Measurements from ENCODE around the gene KLRG1. TPM values are rescaled to one million over a fixed set of nuclear protein-coding genes. Genes with fewer than 3 reads are reported as not detected.

Gene KLRG1
- total RNA-seq, 6 donors from 2014 or later: 1.8 to 8.9 (median 3.2) TPM; not detected in 1

DNA sequence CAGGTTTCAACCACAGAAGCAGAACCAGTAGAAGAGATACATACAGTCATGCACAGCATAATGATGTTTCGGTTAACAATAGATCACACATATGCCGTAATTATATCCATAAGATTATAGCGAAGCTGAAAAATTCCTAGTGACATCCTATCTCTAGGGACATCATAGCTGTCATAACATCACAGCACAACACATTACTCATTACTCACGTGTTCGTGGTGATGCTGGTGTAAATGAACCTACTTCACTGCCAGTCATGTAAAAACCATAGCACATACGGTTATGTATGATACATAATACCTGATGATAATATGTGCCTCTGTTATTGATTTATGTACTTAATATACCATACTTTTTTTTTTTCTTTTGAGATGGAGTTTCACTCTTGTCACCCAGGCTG is 44.7 kb downstream of the KLRG1 start:
- no peaks in the 10 kb centered on the region for H3K9me3 ChIP-seq
- no peak for TF ChIP-seq EP300 (IDR thresholded peaks at IDR 0.05)
- no peak for TF ChIP-seq POLR2A (IDR thresholded peaks at IDR 0.05)
- TF ChIP-seq, protein P1, sequence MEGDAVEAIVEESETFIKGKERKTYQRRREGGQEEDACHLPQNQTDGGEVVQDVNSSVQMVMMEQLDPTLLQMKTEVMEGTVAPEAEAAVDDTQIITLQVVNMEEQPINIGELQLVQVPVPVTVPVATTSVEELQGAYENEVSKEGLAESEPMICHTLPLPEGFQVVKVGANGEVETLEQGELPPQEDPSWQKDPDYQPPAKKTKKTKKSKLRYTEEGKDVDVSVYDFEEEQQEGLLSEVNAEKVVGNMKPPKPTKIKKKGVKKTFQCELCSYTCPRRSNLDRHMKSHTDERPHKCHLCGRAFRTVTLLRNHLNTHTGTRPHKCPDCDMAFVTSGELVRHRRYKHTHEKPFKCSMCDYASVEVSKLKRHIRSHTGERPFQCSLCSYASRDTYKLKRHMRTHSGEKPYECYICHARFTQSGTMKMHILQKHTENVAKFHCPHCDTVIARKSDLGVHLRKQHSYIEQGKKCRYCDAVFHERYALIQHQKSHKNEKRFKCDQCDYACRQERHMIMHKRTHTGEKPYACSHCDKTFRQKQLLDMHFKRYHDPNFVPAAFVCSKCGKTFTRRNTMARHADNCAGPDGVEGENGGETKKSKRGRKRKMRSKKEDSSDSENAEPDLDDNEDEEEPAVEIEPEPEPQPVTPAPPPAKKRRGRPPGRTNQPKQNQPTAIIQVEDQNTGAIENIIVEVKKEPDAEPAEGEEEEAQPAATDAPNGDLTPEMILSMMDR (IDR thresholded peaks at IDR 0.05): no peak
- no peak for TF ChIP-seq POLR2AphosphoS5 (IDR thresholded peaks at IDR 0.05)
- H3K36me3 ChIP-seq: no peaks in the 10 kb centered on the region
- no peaks in the 10 kb centered on the region for H3K27me3 ChIP-seq
- no peaks in the 10 kb centered on the region for H3K4me1 ChIP-seq
- no peak overlapping the region for H3K27ac ChIP-seq
- no peak overlapping the region for H3K4me3 ChIP-seq
- ATAC-seq (ENCODE audit: low FRiP score in 2 of 2): no peak
- DNase-seq: no peak
- 94% methylated on average over 6 of the region's 6 CpGs for WGBS, 2 donors

DNA sequence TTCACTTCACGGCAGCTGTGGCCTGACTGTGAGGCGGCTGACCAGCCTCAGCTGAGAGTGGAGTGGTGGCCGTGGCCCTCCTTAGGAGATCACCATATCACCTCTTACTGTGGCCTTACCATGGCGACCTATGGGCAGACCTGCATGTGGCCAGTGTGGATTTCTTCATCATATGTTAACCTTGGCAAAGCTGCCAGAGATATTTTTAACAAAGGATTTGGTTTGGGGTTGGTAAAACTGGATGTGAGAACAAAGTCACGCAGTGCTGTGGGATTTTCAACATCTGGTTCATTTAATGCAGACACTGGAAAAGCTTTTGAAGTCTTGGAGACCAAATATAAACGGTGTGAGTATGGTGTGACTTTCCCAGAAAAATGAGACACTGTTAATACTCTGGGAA is 46.9 kb downstream of the KLRG1 start:
- no peaks in the 10 kb centered on the region for H3K9me3 ChIP-seq
- DNase-seq (no peak), ATAC-seq (ENCODE audit: low FRiP score in 2 of 2) (no peak)
- H3K27me3 ChIP-seq: no peaks in the 10 kb centered on the region
- H3K4me1 ChIP-seq: no peaks in the 10 kb centered on the region
- WGBS, 2 donors: 78 to 82% methylated on average over 6 of the region's 6 CpGs
- H3K36me3 ChIP-seq: no peaks in the 10 kb centered on the region
- no peak overlapping the region for H3K27ac ChIP-seq
- no peak overlapping the region for H3K4me3 ChIP-seq
- no peak for TF ChIP-seq POLR2AphosphoS5 (IDR thresholded peaks at IDR 0.05)
- no peak for TF ChIP-seq EP300 (IDR thresholded peaks at IDR 0.05)
- TF ChIP-seq POLR2A (IDR thresholded peaks at IDR 0.05): no peak
- TF ChIP-seq, protein P1 (IDR thresholded peaks at IDR 0.05): no peak

DNA sequence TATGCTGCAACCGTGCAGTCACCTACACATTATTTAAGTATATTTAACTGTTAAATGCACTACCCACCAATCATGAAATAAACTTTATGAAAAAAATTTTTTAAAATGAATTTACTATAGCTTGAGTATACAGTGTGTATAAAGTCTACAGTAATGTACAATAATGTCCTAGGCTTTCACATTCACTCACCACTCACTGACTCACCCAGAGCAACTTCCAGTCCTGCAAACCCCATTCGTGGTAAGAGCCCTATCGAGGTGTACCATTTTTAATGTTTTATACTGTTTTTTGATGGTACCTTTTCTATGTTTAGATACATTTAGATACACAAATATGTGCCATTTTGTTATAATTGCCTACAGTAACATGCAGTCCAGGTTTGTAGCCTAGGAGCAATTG is 48.1 kb downstream of the KLRG1 start:
- DNase-seq (no peak), ATAC-seq (ENCODE audit: low FRiP score in 2 of 2) (no peak)
- no peaks in the 10 kb centered on the region for H3K27me3 ChIP-seq

DNA sequence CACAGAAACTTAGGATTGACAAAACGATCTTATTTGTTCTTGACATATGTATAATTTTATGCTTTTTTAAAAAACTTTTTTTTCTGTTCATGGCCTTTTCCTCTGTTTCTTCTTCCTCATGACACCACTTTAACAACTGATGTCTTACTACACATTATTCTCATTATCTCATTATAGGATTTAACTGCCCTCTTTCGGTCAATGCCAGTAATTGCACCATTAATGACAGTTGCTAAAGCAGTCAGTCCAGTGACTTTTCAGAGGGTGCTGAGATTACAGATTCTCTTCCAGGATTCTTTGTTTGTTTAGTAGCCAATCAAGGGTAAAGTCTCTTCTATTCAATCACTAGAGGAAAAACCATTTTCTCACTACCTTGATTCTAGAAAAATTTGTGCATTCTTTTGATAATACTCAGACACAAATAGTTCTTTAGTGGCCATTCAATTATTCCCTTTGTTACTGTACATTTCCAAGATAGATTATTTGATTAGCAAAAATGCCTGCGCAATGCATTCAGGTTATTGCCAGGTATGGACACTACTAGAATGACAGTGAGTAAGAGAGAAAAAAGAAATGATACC is 50.1 kb downstream of the KLRG1 start:
- Histone ChIP-seq H3K27me3 (no peaks in the 10 kb centered on the region), H3K4me1 (no peaks in the 10 kb centered on the region), H3K36me3 (no peaks in the 10 kb centered on the region), H3K9me3 (no peaks in the 10 kb centered on the region), H3K27ac (no peak overlapping the region), H3K4me3 (no peak overlapping the region)
- DNase-seq: no peak
- TF ChIP-seq POLR2A (IDR thresholded peaks at IDR 0.05): no peak
- TF ChIP-seq, protein P1 (IDR thresholded peaks at IDR 0.05): peak; percentile 63 to 81 (median 74)
- ATAC-seq (ENCODE audit: low FRiP score in 2 of 2): peak in 1 of 2 donors; percentile 78
- WGBS, 2 donors: 12 to 16% methylated on average over 3 of the region's 3 CpGs

More for the DNA sequence above, 48.1 kb downstream of the KLRG1 start:
- Histone ChIP-seq H3K9me3 (no peaks in the 10 kb centered on the region), H3K4me3 (no peak overlapping the region), H3K4me1 (no peaks in the 10 kb centered on the region), H3K27ac (no peak overlapping the region), H3K36me3 (no peaks in the 10 kb centered on the region)
- WGBS, 2 donors: 82 to 86% methylated on average over 3 of the region's 3 CpGs
- TF ChIP-seq POLR2A (IDR thresholded peaks at IDR 0.05): no peak
- TF ChIP-seq, protein P1 (IDR thresholded peaks at IDR 0.05): no peak
- TF ChIP-seq POLR2AphosphoS5 (IDR thresholded peaks at IDR 0.05): no peak
- no peak for TF ChIP-seq EP300 (IDR thresholded peaks at IDR 0.05)

DNA sequence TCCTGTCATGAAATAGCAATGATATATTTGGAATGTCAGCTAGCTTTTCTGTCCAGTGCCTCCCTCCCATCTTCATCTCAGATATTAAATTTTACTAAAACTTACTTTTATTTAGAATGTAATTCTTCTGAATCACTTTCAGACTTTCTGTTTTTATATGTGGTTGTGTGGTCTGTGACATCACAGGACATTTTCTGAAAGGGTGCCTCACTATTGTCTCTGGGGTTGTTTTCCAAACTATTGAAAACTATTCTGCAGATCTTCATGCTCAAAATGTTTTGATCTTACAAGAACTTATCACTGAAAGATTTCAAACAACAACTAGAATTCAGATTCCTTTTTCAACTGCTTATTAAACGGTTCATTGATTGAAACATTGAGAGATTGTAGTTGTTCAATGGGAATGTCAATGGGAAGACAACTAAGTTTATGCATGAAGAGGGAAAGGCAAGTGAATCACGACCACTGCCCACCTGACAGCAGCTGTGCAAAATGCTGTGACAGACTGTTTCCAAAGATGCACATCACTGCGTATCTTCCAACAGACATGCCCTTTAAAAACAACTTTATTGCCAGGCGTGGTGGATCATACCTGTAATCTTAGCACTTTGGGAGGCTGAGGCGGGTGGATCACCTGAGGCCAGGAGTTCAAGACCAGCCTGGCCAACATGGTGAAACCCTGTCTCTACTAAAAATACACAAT is 51.3 kb downstream of the KLRG1 start:
- no peaks in the 10 kb centered on the region for H3K4me1 ChIP-seq
- H3K27ac ChIP-seq: no peak overlapping the region
- no peaks in the 10 kb centered on the region for H3K9me3 ChIP-seq
- TF ChIP-seq POLR2AphosphoS5 (IDR thresholded peaks at IDR 0.05) (no peak), EP300 (IDR thresholded peaks at IDR 0.05) (no peak), POLR2A (IDR thresholded peaks at IDR 0.05) (no peak)
- TF ChIP-seq, protein P1 (IDR thresholded peaks at IDR 0.05): no peak
- no peak for ATAC-seq (ENCODE audit: low FRiP score in 2 of 2)
- 78 to 82% methylated on average over 5 of the region's 5 CpGs for WGBS, 2 donors
- no peaks in the 10 kb centered on the region for H3K27me3 ChIP-seq
- DNase-seq: no peak
- H3K4me3 ChIP-seq: no peak overlapping the region
- no peaks in the 10 kb centered on the region for H3K36me3 ChIP-seq

Measured in upper lobe of left lung (tissue), 6 donors.